H1 (cell line): ENCODE data around the gene LRRC4C. TPM values are rescaled to one million over a fixed set of nuclear protein-coding genes. Genes with fewer than 3 reads are reported as not detected.

ENCODE experiments used
- CTCF ChIA-PET: fragments of 300-600 bp; sonication (Branson Sonifier 250); formaldehyde crosslinking; loops from one replicate; lab custom pipeline; 2021; ENCODE audit not compliant: partially characterized antibody; lab: Charles Lee
- POLR2A ChIA-PET: fragments of 300-600 bp; sonication (Branson Sonifier 250); formaldehyde crosslinking; loops from one replicate; lab custom pipeline; 2021; ENCODE audit warnings: inconsistent platforms; ENCODE audit not compliant: partially characterized antibody; lab: Charles Lee
- DNase-seq, 2 experiments: peaks; one replicate each; pipeline versions ENCODE4 v3.0.0 to v3.0.0-alpha.2; 2010 to 2022; ENCODE audit warnings: low spot score in 2 of 2, low read depth in 1 of 2, mixed read lengths in 1 of 2
- FAIRE-seq: peaks from 2 replicates; lab custom pipeline; 2011; peaks lifted over from hg19 to GRCh38; lab: Jason Lieb, UNC
- H2AFZ ChIP-seq: 2 replicates; pipeline ENCODE4 v1.8.1; 2012; ENCODE audit warnings: low read length, inconsistent platforms
- H2AK5ac ChIP-seq: 2 replicates; pipeline ENCODE4 v1.6.1; 2013; ENCODE audit warnings: low read depth, low read length
- H2BK120ac ChIP-seq: replicated peaks from 2 replicates; pipeline ENCODE3; 2013; ENCODE audit warnings: low read depth, low read length, inconsistent platforms
- H2BK12ac ChIP-seq: 2 replicates; pipeline ENCODE4 v1.6.1; 2013; ENCODE audit warnings: low read depth, low read length
- H2BK15ac ChIP-seq: 2 replicates; pipeline ENCODE4 v1.6.1; 2013; ENCODE audit warnings: low read length
- H2BK20ac ChIP-seq: 2 replicates; pipeline ENCODE4 v1.6.1; 2013; ENCODE audit warnings: low read length
- H2BK5ac ChIP-seq: 2 replicates; pipeline ENCODE4 v1.6.1; 2013; ENCODE audit warnings: low read depth, low read length
- H3K14ac ChIP-seq: 2 replicates; pipeline ENCODE4 v1.6.1; 2013; ENCODE audit warnings: inconsistent platforms; ENCODE audit not compliant: insufficient read length
- H3K18ac ChIP-seq: 2 replicates; pipeline ENCODE4 v1.6.1; 2013; ENCODE audit warnings: low read length; ENCODE audit errors: extremely low read depth
- H3K23ac ChIP-seq: 2 replicates; pipeline ENCODE4 v1.6.1; 2013; ENCODE audit warnings: inconsistent platforms; ENCODE audit not compliant: insufficient read length
- H3K23me2 ChIP-seq: 2 replicates; pipeline ENCODE4 v1.6.1; 2013; ENCODE audit warnings: low read depth, low read length
- H3K27ac ChIP-seq: 2 replicates; pipeline ENCODE4 v1.6.1; 2011; ENCODE audit warnings: low read depth, low read length, inconsistent platforms
- H3K27me3 ChIP-seq, 4 experiments: replicated peaks in 1 of 4; 1 replicate in 1 of 4; 2 replicates in 3 of 4; pipeline versions ENCODE4 v1.6.1 to v1.8.1; 2011 to 2013; ENCODE audit warnings: low read length in 3 of 4, mild to moderate bottlenecking in 3 of 4, inconsistent platforms in 2 of 4, mixed read lengths in 2 of 4, moderate library complexity in 1 of 4; ENCODE audit not compliant: control insufficient read depth in 3 of 4, insufficient read depth in 3 of 4; ENCODE audit errors: extremely low read depth in 1 of 4
- H3K36me3 ChIP-seq, 4 experiments: 2 replicates each; pipeline versions ENCODE4 v1.6.1 to v1.8.1; 2011 to 2013; ENCODE audit warnings: mild to moderate bottlenecking in 4 of 4, low read length in 3 of 4, moderate library complexity in 2 of 4, control low read depth in 1 of 4, inconsistent platforms in 1 of 4; ENCODE audit not compliant: insufficient read depth in 4 of 4, control insufficient read depth in 2 of 4
- H3K4ac ChIP-seq: replicated peaks from 2 replicates; pipeline ENCODE3; 2013; ENCODE audit warnings: low read length, low read depth, mixed read lengths, inconsistent platforms; ENCODE audit not compliant: insufficient read length
- H3K4me1 ChIP-seq, 4 experiments: replicated peaks in 1 of 4; 1 replicate in 1 of 4; 2 replicates in 3 of 4; pipeline versions ENCODE4 v1.6.1 to v1.8.1; 2011 to 2013; ENCODE audit warnings: low read length in 3 of 4, inconsistent platforms in 2 of 4, mixed read lengths in 1 of 4; ENCODE audit not compliant: insufficient read depth in 4 of 4, control insufficient read depth in 3 of 4
- H3K4me2 ChIP-seq, 2 experiments: 2 replicates each; pipeline versions ENCODE4 v1.6.1 to v1.8.1; 2011 to 2013; ENCODE audit warnings: low read depth in 2 of 2, low read length in 2 of 2, control low read depth in 1 of 2, inconsistent platforms in 1 of 2, mild to moderate bottlenecking in 1 of 2; ENCODE audit not compliant: insufficient read depth in 1 of 2
- H3K4me3 ChIP-seq, 4 experiments: fragments of 200-600, 300-600 bp in 1 of 4; sonication (generic), shearing (Covaris generic), sonication (Bioruptor Twin) in 1 of 4; 2 replicates each; pipeline versions ENCODE4 v1.5.1 to v1.8.1; 2011 to 2016; ENCODE audit warnings: low read length in 4 of 4, low read depth in 3 of 4, control low read depth in 2 of 4, inconsistent platforms in 2 of 4, mild to moderate bottlenecking in 2 of 4, mixed read lengths in 1 of 4, moderate library complexity in 1 of 4; ENCODE audit not compliant: insufficient read depth in 2 of 4; ENCODE audit errors: extremely low read depth in 1 of 4
- H3K56ac ChIP-seq: replicated peaks from 2 replicates; pipeline ENCODE3; 2013; ENCODE audit warnings: low read depth, mild to moderate bottlenecking, mixed read lengths, low read length, inconsistent platforms; ENCODE audit not compliant: insufficient read length
- H3K79me1 ChIP-seq: 2 replicates; pipeline ENCODE4 v1.6.1; 2013; ENCODE audit warnings: low read depth, low read length, control low read depth
- H3K79me2 ChIP-seq, 2 experiments: 2 replicates each; pipeline versions ENCODE4 v1.6.1 to v1.8.1; 2012 to 2013; ENCODE audit warnings: low read length in 2 of 2, mild to moderate bottlenecking in 2 of 2, inconsistent platforms in 1 of 2; ENCODE audit not compliant: insufficient read depth in 2 of 2, control insufficient read depth in 1 of 2
- H3K9ac ChIP-seq, 4 experiments: replicated peaks in 1 of 4; 1 replicate in 1 of 4; 2 replicates in 3 of 4; pipeline versions ENCODE4 v1.6.1 to v1.8.1; 2011 to 2013; ENCODE audit warnings: low read depth in 3 of 4, low read length in 3 of 4, control low read depth in 2 of 4, mild to moderate bottlenecking in 2 of 4, moderate library complexity in 2 of 4, inconsistent platforms in 1 of 4; ENCODE audit errors: extremely low read depth in 1 of 4
- H3K9me3 ChIP-seq, 2 experiments: 2 replicates each; pipeline versions ENCODE4 v1.6.1 to v1.8.1; 2012 to 2013; ENCODE audit warnings: mild to moderate bottlenecking in 2 of 2, moderate library complexity in 2 of 2, control low read depth in 1 of 2, inconsistent platforms in 1 of 2, low read depth in 1 of 2, low read length in 1 of 2, mixed read lengths in 1 of 2; ENCODE audit not compliant: insufficient read depth in 2 of 2
- H4K20me1 ChIP-seq, 2 experiments: replicated peaks in 1 of 2; 2 replicates each; pipeline versions ENCODE3 to v1.8.1; 2011 to 2013; ENCODE audit warnings: inconsistent platforms in 2 of 2, low read length in 2 of 2, mild to moderate bottlenecking in 1 of 2; ENCODE audit not compliant: insufficient read depth in 2 of 2, control insufficient read depth in 1 of 2
- H4K5ac ChIP-seq: 2 replicates; pipeline ENCODE4 v1.6.1; 2013; ENCODE audit warnings: low read length, low read depth, mixed read lengths, inconsistent platforms; ENCODE audit not compliant: insufficient read length
- H4K8ac ChIP-seq: 2 replicates; pipeline ENCODE4 v1.8.0; 2013; ENCODE audit warnings: mild to moderate bottlenecking, moderate library complexity, low read length, inconsistent platforms; ENCODE audit not compliant: insufficient read depth; ENCODE audit errors: extremely low read depth
- H4K91ac ChIP-seq: replicated peaks from 2 replicates; pipeline ENCODE3; 2013; ENCODE audit warnings: low read length, mixed read lengths, inconsistent platforms; ENCODE audit not compliant: insufficient read length
- CTBP2 ChIP-seq: IDR thresholded peaks from 2 replicates; pipeline ENCODE4 v1.7.0; 2011; ENCODE audit warnings: borderline replicate concordance, mild to moderate bottlenecking, moderate library complexity, mixed read lengths, low read length; ENCODE audit not compliant: insufficient read depth, insufficient read length
- POU5F1 ChIP-seq: IDR thresholded peaks from 2 replicates; pipeline ENCODE4 v1.6.1; 2011; ENCODE audit warnings: low read depth, mild to moderate bottlenecking, low read length, moderate library complexity
- WGBS, 2 experiments: shearing (Covaris generic) in 1 of 2; methylation state at CpG; one replicate each; pipeline versions ENCODE4 v1.1.6 to v1.1.7; 2013 to 2015; ENCODE audit warnings: low lambda C conversion rate in 2 of 2, mixed read lengths in 2 of 2, inconsistent platforms in 1 of 2, low coverage in 1 of 2, missing lambda C conversion rate in 1 of 2; ENCODE audit not compliant: insufficient replicate concordance in 2 of 2, insufficient coverage in 1 of 2, insufficient read length in 1 of 2; ENCODE audit errors: extremely low coverage in 1 of 2, missing lambda C conversion rate in 1 of 2; 5-methylcytosine and 5-hydroxymethylcytosine counted together
- polyA plus RNA-seq, 7 experiments: library from polyadenylated mRNA; depleted of rRNA in 3 of 7; stranded (reverse) in 5 of 7; unstranded in 2 of 7; fragments of >200 nt in 5 of 7; fragments of 200-250 nt in 2 of 7; gene quantifications; 1 replicate in 5 of 7; 2 replicates in 1 of 7; 4 replicates in 1 of 7; pipeline versions ENCODE4 v1.2.1 to v1.2.3, GENCODE V29; 2011 to 2013; ENCODE audit warnings: missing spikeins in 2 of 7, mixed read lengths in 2 of 7
- total RNA-seq: library from RNA; stranded (reverse); fragmentation: NEBNext Ultra II Directional; extraction: Animal tissue kit (Norgen Biotek cat#: 25700); gene quantifications from 2 replicates; pipeline ENCODE4 v1.2.1, GENCODE V29; 2021

The LRRC4C gene
- total and polyA plus RNA-seq, 2 of the 8 experiments (the other 6 are each of a cell fraction or from before 2014, with no cell fraction given): 0.23 to 2.2 TPM

- Histone ChIP-seq H2AFZ (no peak overlapping the region), H3K4ac (no peak overlapping the region), H4K8ac (no peak overlapping the region), H3K9ac (no peak overlapping the region), H3K14ac (no peak overlapping the region), H2BK5ac (no peak overlapping the region), H3K79me2 (no peaks in the 10 kb centered on the region), H3K27me3 (peaks cover 11 to 24% (median 21%) of the 10 kb centered on the region in 4 experiments), H2BK15ac (no peak overlapping the region), H3K23ac (no peak overlapping the region), H3K4me1 (peaks cover 0 to 7% (median 3%) of the 10 kb centered on the region in 4 experiments; a peak in 2 of 7 replicates), H2BK20ac (no peak overlapping the region), H2AK5ac (no peak overlapping the region), H3K79me1 (no peaks in the 10 kb centered on the region), H4K91ac (no peak overlapping the region), H2BK12ac (no peak overlapping the region), H3K18ac (no peak overlapping the region), H3K9me3 (no peaks in the 10 kb centered on the region), H3K56ac (no peak overlapping the region), H3K27ac (no peak overlapping the region), H3K36me3 (no peaks in the 10 kb centered on the region), H3K4me2 (no peak overlapping the region), H3K23me2 (peaks cover 11% of the 10 kb centered on the region; the same call in 1 of the 2 replicates), H4K5ac (no peak overlapping the region), H2BK120ac (no peak overlapping the region), H4K20me1 (no peaks in the 10 kb centered on the region), H3K4me3 (no peak overlapping the region)
- DNase-seq (no peak), FAIRE-seq (no peak)
- 67% methylated on average over 7 of the region's 7 CpGs; no CpG with 5 or more reads in 1 of the 2 experiments for WGBS, 2 experiments
- TF ChIP-seq POU5F1: no peak
- TF ChIP-seq CTBP2: no peak
- ChIA-PET POLR2A (no interaction called here), CTCF (interaction anchor here (0.6 to 1.2 kb wide), 2 partner anchors 110 to 863 kb away, joined by 3 read pairs; no protein-coding TSS in a partner anchor)
Measured at GRCh38 chr11:40291741-40292140, 1167.7 kb downstream of the LRRC4C start.
